GM19023 (cell line): ENCODE data around the gene NTNG2.

Experiments used
- ATAC-seq: cut with Tn5 transposase; IDR thresholded peaks from one replicate; pipeline ENCODE4 v1.9.1; 2021; ENCODE audit warnings: mild to moderate bottlenecking, moderate library complexity; ENCODE audit not compliant: unreplicated experiment

The NTNG2 gene

GRCh38 chr9:132169672-132170392, 8.0 kb downstream of the NTNG2 start:
- no peak for ATAC-seq

- ATAC-seq = no peak
Measured at GRCh38 chr9:132171702-132172101, 9.8 kb downstream of the NTNG2 start.

- ATAC-seq = no peak
Measured at GRCh38 chr9:132172185-132172584, 10.3 kb downstream of the NTNG2 start.

GRCh38 chr9:132175431-132175830, 13.6 kb downstream of the NTNG2 start:
- ATAC-seq = no peak

GRCh38 chr9:132176338-132176737, 14.5 kb downstream of the NTNG2 start:
- ATAC-seq = no peak

- no peak for ATAC-seq
Measured at GRCh38 chr9:132181796-132182313, 20.0 kb downstream of the NTNG2 start.

- ATAC-seq = no peak
Measured at GRCh38 chr9:132182314-132183091, 20.6 kb downstream of the NTNG2 start.

- no peak for ATAC-seq
Measured at GRCh38 chr9:132183134-132183533, 21.3 kb downstream of the NTNG2 start.

GRCh38 chr9:132183715-132184114, 21.9 kb downstream of the NTNG2 start:
- ATAC-seq = no peak

GRCh38 chr9:132184124-132184523, 22.3 kb downstream of the NTNG2 start:
- no peak for ATAC-seq

GRCh38 chr9:132185073-132186009, 23.5 kb downstream of the NTNG2 start:
- no peak for ATAC-seq

- no peak for ATAC-seq
Measured at GRCh38 chr9:132187121-132187620, 25.3 kb downstream of the NTNG2 start.

GRCh38 chr9:132190966-132191365, 29.1 kb downstream of the NTNG2 start:
- no peak for ATAC-seq

GRCh38 chr9:132192728-132193127, 30.9 kb downstream of the NTNG2 start:
- ATAC-seq = no peak

GRCh38 chr9:132193227-132194124, 31.6 kb downstream of the NTNG2 start:
- ATAC-seq = no peak

- no peak for ATAC-seq
Measured at GRCh38 chr9:132194508-132194907, 32.6 kb downstream of the NTNG2 start.

GRCh38 chr9:132197315-132197714, 35.5 kb downstream of the NTNG2 start:
- ATAC-seq = no peak

GRCh38 chr9:132197856-132198550, 36.1 kb downstream of the NTNG2 start:
- ATAC-seq = no peak

GRCh38 chr9:132199056-132199455, 37.2 kb downstream of the NTNG2 start:
- no peak for ATAC-seq
